GM19239 (cell line): ENCODE measurements around the gene LASP1.
"Not testable (repeated sequence)": the region's sequence is repeated elsewhere in the genome, so short reads cannot be mapped to it uniquely, and the experiment has no call there.

ENCODE experiments used
- DNase-seq: peaks from one replicate; pipeline ENCODE4 v3.0.0; 2011; ENCODE audit warnings: low spot score; ENCODE audit not compliant: insufficient read length
- FAIRE-seq: peaks from 2 replicates; lab custom pipeline; 2011; peaks lifted over from hg19 to GRCh38; lab: Jason Lieb, UNC

LASP1 gene

DNA sequence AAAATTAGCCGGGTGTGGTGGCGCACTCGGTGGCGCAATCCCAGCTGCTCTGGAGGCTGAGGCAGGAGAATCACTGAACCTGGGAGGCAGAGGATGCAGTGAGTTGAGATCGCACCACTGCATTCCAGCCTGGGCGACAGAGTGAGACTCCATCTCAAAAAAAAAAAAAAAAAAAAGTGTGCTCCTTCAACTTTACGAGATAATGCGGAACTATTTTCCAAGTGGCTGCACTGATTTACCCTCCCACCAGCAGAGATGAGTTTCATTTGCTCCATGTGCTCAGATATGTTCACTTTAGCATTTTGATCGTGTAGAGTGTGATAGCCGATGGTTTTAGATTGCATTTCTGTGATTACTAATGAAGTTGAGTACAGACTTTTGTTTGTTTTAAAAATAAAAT lies 35.5 kb downstream of the LASP1 start:
- DNase-seq = no peak
- no peak for FAIRE-seq

GRCh38 chr17:38906460-38907228 lies 36.8 kb downstream of the LASP1 start:
- FAIRE-seq (no peak), DNase-seq (no peak)

GRCh38 chr17:38907930-38908675 lies 38.2 kb downstream of the LASP1 start:
- FAIRE-seq = no peak
- DNase-seq = no peak

GRCh38 chr17:38908676-38909181 lies 38.9 kb downstream of the LASP1 start:
- DNase-seq (no peak), FAIRE-seq (no peak)

DNA sequence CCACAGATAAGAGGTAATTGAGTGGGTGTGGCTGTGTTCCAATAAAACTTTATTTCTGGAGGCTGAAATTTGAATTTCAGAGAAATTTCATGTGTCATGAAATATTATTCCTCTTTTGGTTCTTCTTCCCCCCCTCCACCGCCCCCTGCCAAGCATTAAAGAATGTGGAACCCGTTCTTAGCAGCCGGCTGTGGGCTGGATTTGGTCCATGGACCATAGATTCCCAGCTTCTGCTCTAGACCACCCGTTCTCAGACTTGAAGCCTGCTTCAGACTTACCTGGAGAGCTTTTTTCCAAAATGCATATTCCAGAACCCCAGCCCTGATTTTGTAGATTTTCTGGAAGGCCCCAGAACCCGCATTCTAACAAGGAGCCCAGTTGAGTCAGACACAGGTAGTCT lies 40.5 kb downstream of the LASP1 start:
- FAIRE-seq (no peak), DNase-seq (no peak)

- DNase-seq (no peak), FAIRE-seq (no peak)
These were observed 41.3 kb downstream of the LASP1 start for GRCh38 chr17:38911081-38911730.

GRCh38 chr17:38911731-38912081 lies 41.8 kb downstream of the LASP1 start:
- FAIRE-seq, DNase-seq: not testable (repeated sequence)

GRCh38 chr17:38912221-38912813 lies 42.5 kb downstream of the LASP1 start:
- DNase-seq = no peak
- FAIRE-seq = no peak

DNA sequence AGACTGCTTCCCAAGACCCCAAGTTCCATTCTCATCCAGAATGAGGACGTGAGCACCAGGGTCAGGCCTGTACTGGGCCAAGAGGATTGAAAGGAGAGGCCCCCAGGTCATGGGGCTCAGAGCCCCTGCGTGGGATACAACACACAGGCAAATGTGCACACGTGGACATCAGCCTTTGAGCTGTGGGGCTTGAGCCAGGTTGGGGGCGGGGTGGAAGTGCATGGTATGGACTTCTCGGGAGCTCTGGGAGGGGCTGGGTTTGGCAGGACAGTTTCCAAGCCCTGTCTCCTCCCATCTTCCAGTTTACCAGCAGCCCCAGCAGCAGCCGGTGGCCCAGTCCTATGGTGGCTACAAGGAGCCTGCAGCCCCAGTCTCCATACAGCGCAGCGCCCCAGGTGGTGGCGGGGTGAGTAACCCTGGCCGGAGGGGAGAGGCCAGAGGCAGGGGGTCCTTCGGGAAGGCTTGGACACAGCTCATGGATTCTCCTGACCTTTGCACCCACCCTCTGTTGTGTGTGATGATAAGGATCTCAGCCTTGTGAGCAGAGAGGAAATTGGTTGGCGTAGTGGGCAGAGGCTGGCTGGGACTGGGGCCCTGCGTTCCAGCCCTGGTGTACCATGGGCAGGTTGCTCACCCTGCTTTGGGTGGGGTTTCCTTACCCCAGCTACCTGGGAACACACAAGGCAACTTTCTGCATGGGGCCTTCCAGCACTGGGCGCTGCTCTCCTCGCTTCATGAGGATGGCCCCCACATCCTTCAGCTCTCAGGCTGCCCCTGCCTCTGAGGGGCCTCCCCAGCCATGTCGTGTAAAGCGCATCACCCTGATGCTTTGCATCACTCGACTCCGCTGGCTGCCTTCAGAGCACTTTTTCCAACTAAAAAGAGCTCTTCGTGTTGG lies 45.1 kb downstream of the LASP1 start:
- FAIRE-seq (no peak), DNase-seq (no peak)

GRCh38 chr17:38915639-38915995 lies 45.8 kb downstream of the LASP1 start:
- DNase-seq (no peak), FAIRE-seq (no peak)

GRCh38 chr17:38916771-38917170 lies 46.9 kb downstream of the LASP1 start:
- DNase-seq (no peak), FAIRE-seq (no peak)

GRCh38 chr17:38917259-38917658 lies 47.4 kb downstream of the LASP1 start:
- DNase-seq (no peak), FAIRE-seq (no peak)

GRCh38 chr17:38918129-38918913 lies 48.5 kb downstream of the LASP1 start:
- FAIRE-seq = no peak

GRCh38 chr17:38918916-38919315 lies 49.1 kb downstream of the LASP1 start:
- no peak for DNase-seq
- no peak for FAIRE-seq

More at GRCh38 chr17:38918129-38918913, 48.5 kb downstream of the LASP1 start:
- no peak for DNase-seq

DNA sequence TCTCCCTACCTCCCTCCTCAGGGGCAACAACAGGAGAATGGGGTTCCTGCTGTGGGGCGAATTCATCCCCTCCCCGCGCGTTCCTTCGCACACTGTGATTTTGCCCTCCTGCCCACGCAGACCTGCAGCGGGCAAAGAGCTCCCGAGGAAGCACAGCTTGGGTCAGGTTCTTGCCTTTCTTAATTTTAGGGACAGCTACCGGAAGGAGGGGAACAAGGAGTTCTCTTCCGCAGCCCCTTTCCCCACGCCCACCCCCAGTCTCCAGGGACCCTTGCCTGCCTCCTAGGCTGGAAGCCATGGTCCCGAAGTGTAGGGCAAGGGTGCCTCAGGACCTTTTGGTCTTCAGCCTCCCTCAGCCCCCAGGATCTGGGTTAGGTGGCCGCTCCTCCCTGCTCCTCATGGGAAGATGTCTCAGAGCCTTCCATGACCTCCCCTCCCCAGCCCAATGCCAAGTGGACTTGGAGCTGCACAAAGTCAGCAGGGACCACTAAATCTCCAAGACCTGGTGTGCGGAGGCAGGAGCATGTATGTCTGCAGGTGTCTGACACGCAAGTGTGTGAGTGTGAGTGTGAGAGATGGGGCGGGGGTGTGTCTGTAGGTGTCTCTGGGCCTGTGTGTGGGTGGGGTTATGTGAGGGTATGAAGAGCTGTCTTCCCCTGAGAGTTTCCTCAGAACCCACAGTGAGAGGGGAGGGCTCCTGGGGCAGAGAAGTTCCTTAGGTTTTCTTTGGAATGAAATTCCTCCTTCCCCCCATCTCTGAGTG lies 49.6 kb downstream of the LASP1 start:
- DNase-seq = no peak
- FAIRE-seq = no peak

- DNase-seq (no peak), FAIRE-seq (no peak)
These were observed 50.8 kb downstream of the LASP1 start for GRCh38 chr17:38920374-38921291.

DNA sequence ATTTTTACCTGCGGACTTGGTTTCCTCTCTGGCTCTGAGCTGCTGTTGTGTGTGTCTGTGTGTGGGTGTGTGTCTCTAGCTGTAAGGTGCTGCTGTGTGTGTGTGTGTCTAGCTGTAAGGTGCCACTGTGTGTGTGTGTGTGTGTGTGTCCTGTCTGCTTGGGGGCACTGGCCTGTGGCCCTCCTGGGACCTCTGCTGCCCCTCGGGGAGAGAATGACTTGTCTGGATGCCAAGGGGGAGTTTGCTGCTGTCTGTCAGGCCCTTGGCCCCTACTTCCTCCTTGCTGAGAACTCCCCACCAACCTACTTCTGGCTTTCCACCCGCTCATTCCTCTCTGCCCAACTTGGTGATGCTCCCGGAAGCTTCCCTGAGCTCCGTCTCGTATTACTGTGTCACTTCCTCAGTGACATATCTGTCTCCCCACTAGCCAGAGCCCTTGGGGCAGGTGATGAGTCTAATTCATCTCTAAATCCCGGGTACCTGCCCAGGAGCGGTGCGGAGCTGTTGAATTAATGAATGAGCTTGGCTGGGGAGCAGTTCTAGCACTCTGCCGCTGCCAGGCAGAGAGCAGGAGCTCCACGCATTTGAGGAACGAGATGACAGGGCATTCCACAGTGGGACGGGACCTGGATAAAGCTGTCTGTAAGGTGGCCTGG lies 52.0 kb downstream of the LASP1 start:
- FAIRE-seq (no peak), DNase-seq (no peak)
